C4-2B (cell line): ENCODE data around the gene TPK1.

Experiments
- H3K27ac ChIP-seq: fragments of 450-650 bp; 2 replicates; pipeline ENCODE4 v1.5.1; 2017
- CTCF ChIP-seq: fragments of 450-650 bp; conservative IDR thresholded peaks from 2 replicates; pipeline ENCODE4 v1.5.1; 2017; ENCODE audit warnings: mild to moderate bottlenecking
- ZFX ChIP-seq: fragments of 450-650 bp; IDR thresholded peaks from 2 replicates; pipeline ENCODE4 v1.6.1; 2017

The TPK1 gene

GRCh38 chr7:144822223-144822622 is 13.6 kb downstream of the TPK1 start:
- no peak overlapping the region for H3K27ac ChIP-seq
- no peak for TF ChIP-seq ZFX

GRCh38 chr7:144821067-144821466 is 14.8 kb downstream of the TPK1 start:
- no peak for TF ChIP-seq ZFX
- no peak for TF ChIP-seq CTCF
- no peak overlapping the region for H3K27ac ChIP-seq

- no peak for TF ChIP-seq ZFX
- TF ChIP-seq CTCF, result no peak
- H3K27ac ChIP-seq, result no peak overlapping the region
These were observed 15.3 kb downstream of the TPK1 start for GRCh38 chr7:144820552-144820951.

- H3K27ac ChIP-seq, result no peak overlapping the region
- TF ChIP-seq ZFX (no peak), CTCF (no peak)
These were observed 16.3 kb downstream of the TPK1 start for GRCh38 chr7:144819566-144819965.

GRCh38 chr7:144818511-144818910 is 17.3 kb downstream of the TPK1 start:
- H3K27ac ChIP-seq, result no peak overlapping the region
- TF ChIP-seq CTCF, result no peak
- no peak for TF ChIP-seq ZFX

- TF ChIP-seq ZFX (no peak), CTCF (no peak)
- no peak overlapping the region for H3K27ac ChIP-seq
These were observed 18.9 kb downstream of the TPK1 start for GRCh38 chr7:144817001-144817400.

- no peak for TF ChIP-seq ZFX
- TF ChIP-seq CTCF, result no peak
- H3K27ac ChIP-seq, result no peak overlapping the region
These were observed 21.6 kb downstream of the TPK1 start for GRCh38 chr7:144814299-144814698.

- no peak overlapping the region for H3K27ac ChIP-seq
- TF ChIP-seq CTCF, result no peak
- no peak for TF ChIP-seq ZFX
These were observed 23.2 kb downstream of the TPK1 start for GRCh38 chr7:144812379-144813283.
